Parathyroid adenoma (tissue), 2 donors: ENCODE results near the gene PLCB1.

Experiments
- H2AFZ ChIP-seq: fragments of 300-600 bp; sonication (generic); one replicate; pipeline ENCODE4 v1.7.0; 2017; ENCODE audit warnings: antibody characterized with exemption, mild to moderate bottlenecking
- H3K27ac ChIP-seq: fragments of 300-600 bp; sonication (generic); one replicate; pipeline ENCODE4 v1.7.0; 2017
- H3K27me3 ChIP-seq: fragments of 300-600 bp; sonication (generic); one replicate; pipeline ENCODE4 v1.7.0; 2017; ENCODE audit warnings: low read length; ENCODE audit not compliant: control insufficient read depth, insufficient read depth
- H3K36me3 ChIP-seq: fragments of 300-600 bp; sonication (generic); one replicate; pipeline ENCODE4 v1.7.0; 2017; ENCODE audit warnings: low read length; ENCODE audit not compliant: control insufficient read depth, insufficient read depth
- H3K4me1 ChIP-seq: fragments of 300-600 bp; sonication (generic); one replicate; pipeline ENCODE4 v1.7.0; 2017; ENCODE audit warnings: control low read depth
- H3K4me2 ChIP-seq: fragments of 300-600 bp; sonication (generic); one replicate; pipeline ENCODE4 v1.7.0; 2017; ENCODE audit warnings: low read length
- H3K4me3 ChIP-seq: fragments of 300-600 bp; sonication (generic); one replicate; pipeline ENCODE4 v1.7.0; 2017; ENCODE audit warnings: low read depth, low read length
- H3K79me2 ChIP-seq: fragments of 300-600 bp; sonication (generic); one replicate; pipeline ENCODE4 v1.7.0; 2017; ENCODE audit warnings: control low read depth
- H3K9ac ChIP-seq: fragments of 300-600 bp; sonication (generic); one replicate; pipeline ENCODE4 v1.7.0; 2017; ENCODE audit warnings: mild to moderate bottlenecking
- H3K9me3 ChIP-seq: fragments of 300-600 bp; sonication (generic); one replicate; pipeline ENCODE4 v1.7.0; 2017; ENCODE audit warnings: low read length; ENCODE audit not compliant: control insufficient read depth
- TF ChIP-seq, protein P1 (sequence below): fragments of 300-600 bp; sonication (generic); IDR thresholded peaks from one replicate; pipeline ENCODE4 v1.7.0; 2017; ENCODE audit warnings: antibody characterized with exemption, mild to moderate bottlenecking
- donor health status: primary hyperparathyroidism.

The PLCB1 gene

DNA sequence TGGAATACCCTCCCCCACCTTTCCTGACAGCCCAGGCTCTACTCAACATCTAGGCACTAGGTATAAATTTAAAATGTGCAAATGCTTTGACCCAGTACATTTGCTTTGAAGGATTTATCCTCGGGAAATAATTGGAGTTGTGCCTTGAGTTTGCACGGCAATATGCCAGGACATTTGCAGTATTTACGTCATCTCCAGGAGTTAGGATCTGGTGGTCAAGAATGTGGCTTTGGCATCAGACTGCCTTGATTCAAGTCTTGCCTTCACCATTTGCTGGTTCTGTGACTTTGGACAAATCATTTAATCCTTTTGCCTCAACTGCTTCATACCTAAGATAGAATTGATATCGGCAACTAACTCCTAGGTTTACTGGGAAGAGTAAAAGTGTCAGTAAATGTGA is 169.6 kb downstream of the PLCB1 start:
- H3K4me3 ChIP-seq, result no peak overlapping the region
- H3K27ac ChIP-seq, result no peak overlapping the region
- no peak overlapping the region for H3K9ac ChIP-seq
- no peak overlapping the region for H3K4me2 ChIP-seq
- H3K27me3 ChIP-seq, result no peaks in the 10 kb centered on the region
- H3K9me3 ChIP-seq, result no peaks in the 10 kb centered on the region
- H3K79me2 ChIP-seq, result peaks cover 22% of the 10 kb centered on the region
- peaks cover under 1% of the 10 kb centered on the region for H3K4me1 ChIP-seq
- no peaks in the 10 kb centered on the region for H3K36me3 ChIP-seq
- no peak overlapping the region for H2AFZ ChIP-seq
- TF ChIP-seq, protein P1, sequence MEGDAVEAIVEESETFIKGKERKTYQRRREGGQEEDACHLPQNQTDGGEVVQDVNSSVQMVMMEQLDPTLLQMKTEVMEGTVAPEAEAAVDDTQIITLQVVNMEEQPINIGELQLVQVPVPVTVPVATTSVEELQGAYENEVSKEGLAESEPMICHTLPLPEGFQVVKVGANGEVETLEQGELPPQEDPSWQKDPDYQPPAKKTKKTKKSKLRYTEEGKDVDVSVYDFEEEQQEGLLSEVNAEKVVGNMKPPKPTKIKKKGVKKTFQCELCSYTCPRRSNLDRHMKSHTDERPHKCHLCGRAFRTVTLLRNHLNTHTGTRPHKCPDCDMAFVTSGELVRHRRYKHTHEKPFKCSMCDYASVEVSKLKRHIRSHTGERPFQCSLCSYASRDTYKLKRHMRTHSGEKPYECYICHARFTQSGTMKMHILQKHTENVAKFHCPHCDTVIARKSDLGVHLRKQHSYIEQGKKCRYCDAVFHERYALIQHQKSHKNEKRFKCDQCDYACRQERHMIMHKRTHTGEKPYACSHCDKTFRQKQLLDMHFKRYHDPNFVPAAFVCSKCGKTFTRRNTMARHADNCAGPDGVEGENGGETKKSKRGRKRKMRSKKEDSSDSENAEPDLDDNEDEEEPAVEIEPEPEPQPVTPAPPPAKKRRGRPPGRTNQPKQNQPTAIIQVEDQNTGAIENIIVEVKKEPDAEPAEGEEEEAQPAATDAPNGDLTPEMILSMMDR, result no peak

DNA sequence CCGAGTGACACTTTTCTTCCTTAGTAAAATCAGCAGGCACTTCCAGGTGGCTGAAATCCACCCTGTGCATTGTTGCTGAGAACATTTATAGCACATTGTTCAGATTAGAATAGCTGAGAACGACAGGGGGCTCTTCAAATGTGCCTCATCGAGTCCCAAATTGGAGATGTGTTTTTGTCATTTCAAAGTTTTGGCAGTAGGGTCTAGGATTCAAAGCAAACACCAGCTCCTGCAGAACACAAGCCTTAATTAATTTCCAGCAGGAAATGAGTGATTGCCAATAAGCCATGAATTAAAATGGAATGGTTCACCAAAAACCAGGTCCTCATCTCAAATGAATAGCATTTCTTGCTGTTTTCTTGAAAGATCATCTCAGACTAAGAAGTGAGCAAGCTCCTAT is 171.6 kb downstream of the PLCB1 start:
- Histone ChIP-seq H3K4me2 (no peak overlapping the region), H3K79me2 (peaks cover 20% of the 10 kb centered on the region), H3K27me3 (no peaks in the 10 kb centered on the region), H3K9me3 (no peaks in the 10 kb centered on the region), H3K9ac (no peak overlapping the region), H3K36me3 (no peaks in the 10 kb centered on the region), H3K4me3 (no peak overlapping the region), H2AFZ (no peak overlapping the region), H3K4me1 (peaks cover 5% of the 10 kb centered on the region), H3K27ac (no peak overlapping the region)
- TF ChIP-seq, protein P1, result no peak

DNA sequence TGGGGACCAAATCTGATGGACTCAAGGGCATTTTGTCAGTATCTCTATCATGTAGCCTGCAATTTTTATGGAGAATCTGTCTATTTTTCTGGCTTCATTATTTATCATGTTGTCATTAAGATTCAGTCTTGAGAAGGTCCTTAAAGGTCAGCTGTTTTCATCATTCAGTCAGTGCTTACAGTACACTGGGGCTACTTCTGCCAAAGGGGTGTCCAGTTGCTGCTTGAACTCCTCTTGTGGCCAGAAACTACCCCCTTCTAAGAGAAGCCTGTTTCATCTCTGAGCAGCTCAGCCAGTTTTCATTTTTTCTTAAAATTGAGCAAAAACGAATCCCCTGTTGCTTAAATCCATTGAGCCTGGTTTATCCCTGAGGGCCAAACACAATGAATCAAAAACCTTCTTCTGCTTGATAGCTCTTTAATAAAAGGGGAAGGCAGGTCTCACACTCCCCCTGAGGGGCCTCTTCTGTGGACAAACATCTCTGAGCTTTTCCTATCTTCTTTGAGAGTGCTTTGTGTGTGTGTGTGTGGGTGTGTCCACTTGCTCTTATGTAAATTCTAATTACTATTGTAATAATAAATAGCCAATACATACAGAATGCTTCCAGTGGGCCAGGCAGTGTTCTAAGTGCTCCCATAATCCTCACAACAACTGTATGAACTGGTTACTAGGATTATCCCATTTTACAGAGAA is 172.2 kb downstream of the PLCB1 start:
- Histone ChIP-seq H3K27me3 (no peaks in the 10 kb centered on the region), H3K79me2 (peaks cover 20% of the 10 kb centered on the region), H3K27ac (no peak overlapping the region), H3K36me3 (no peaks in the 10 kb centered on the region), H2AFZ (no peak overlapping the region), H3K4me2 (no peak overlapping the region), H3K4me3 (no peak overlapping the region), H3K9ac (no peak overlapping the region), H3K9me3 (no peaks in the 10 kb centered on the region), H3K4me1 (peaks cover 7% of the 10 kb centered on the region)
- TF ChIP-seq, protein P1, result no peak

DNA sequence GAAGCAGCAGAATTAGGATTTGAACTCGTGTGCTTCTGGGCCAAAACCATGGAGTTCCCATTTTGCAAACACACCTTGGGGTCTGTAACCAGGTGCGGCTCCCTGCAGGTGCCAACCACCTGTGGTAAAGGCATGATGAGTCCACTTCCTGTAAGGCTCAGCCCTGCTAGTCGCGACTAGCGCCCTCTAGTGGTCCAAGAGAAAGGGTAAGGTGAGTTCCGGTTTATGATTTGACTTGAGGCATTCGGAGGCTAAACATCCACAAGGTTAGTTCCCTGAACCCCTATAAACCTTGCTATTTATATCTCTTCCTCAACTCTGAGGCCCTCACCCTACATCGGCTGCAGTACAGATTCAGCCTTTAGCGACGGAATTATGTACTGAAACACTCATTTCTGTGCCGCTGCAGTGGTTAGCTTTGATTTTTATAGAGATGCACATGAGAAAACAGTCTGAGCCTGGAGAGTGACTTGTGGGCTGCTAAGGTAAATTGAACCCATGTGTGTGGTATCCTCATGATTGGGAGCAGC is 173.4 kb downstream of the PLCB1 start:
- H3K27me3 ChIP-seq, result no peaks in the 10 kb centered on the region
- TF ChIP-seq, protein P1, result peak; percentile 71
- H3K36me3 ChIP-seq, result no peaks in the 10 kb centered on the region
- H3K9ac ChIP-seq, result no peak overlapping the region
- H3K4me2 ChIP-seq, result no peak overlapping the region
- no peak overlapping the region for H3K27ac ChIP-seq
- no peak overlapping the region for H3K4me3 ChIP-seq
- no peak overlapping the region for H2AFZ ChIP-seq
- no peaks in the 10 kb centered on the region for H3K9me3 ChIP-seq
- H3K4me1 ChIP-seq, result peaks cover 14% of the 10 kb centered on the region
- peaks cover 16% of the 10 kb centered on the region for H3K79me2 ChIP-seq

DNA sequence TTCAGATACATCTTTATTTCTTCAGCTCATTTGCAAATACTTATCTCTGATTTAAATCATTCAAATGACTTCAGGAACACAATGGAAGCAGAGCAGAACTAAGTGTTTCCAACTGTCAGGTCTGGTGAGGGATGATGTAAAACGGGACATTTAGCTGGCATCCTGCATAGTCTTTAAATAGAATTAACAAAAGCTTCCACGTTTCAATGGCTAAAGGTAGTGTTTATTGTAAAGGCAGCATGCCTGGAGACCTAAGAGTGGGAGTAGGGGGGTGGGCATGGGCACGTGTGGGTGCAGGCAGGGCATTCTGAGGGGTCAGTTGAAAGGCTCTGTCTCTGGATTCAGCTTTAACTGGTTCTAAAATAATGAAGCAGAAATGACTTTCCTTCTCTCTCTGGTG is 174.9 kb downstream of the PLCB1 start:
- Histone ChIP-seq H3K36me3 (no peaks in the 10 kb centered on the region), H3K27ac (no peak overlapping the region)

More for the DNA sequence above, 174.9 kb downstream of the PLCB1 start:
- H3K79me2 ChIP-seq, result peaks cover 11% of the 10 kb centered on the region
- H3K4me2 ChIP-seq, result no peak overlapping the region
- TF ChIP-seq, protein P1, result no peak
- no peak overlapping the region for H2AFZ ChIP-seq
- H3K4me1 ChIP-seq, result peaks cover 19% of the 10 kb centered on the region
- no peak overlapping the region for H3K4me3 ChIP-seq
- no peak overlapping the region for H3K9ac ChIP-seq
- no peaks in the 10 kb centered on the region for H3K27me3 ChIP-seq
- no peaks in the 10 kb centered on the region for H3K9me3 ChIP-seq
